ENCODE data around the gene TMEM190. TPM values are rescaled to one million over a fixed set of nuclear protein-coding genes. Genes with fewer than 3 reads are reported as not detected.
A peak's percentile ranks its signal among the peaks of the same experiment; 100 is the strongest.
"Not testable (repeated sequence)": the region's sequence is repeated elsewhere in the genome, so short reads cannot be mapped to it uniquely, and the experiment has no call there.

Gene TMEM190
- polyA plus RNA-seq (2013, experiment 1 of 2), result 0.55 TPM
- polyA plus RNA-seq (2013, experiment 2 of 2), result 1.2 TPM

DNA sequence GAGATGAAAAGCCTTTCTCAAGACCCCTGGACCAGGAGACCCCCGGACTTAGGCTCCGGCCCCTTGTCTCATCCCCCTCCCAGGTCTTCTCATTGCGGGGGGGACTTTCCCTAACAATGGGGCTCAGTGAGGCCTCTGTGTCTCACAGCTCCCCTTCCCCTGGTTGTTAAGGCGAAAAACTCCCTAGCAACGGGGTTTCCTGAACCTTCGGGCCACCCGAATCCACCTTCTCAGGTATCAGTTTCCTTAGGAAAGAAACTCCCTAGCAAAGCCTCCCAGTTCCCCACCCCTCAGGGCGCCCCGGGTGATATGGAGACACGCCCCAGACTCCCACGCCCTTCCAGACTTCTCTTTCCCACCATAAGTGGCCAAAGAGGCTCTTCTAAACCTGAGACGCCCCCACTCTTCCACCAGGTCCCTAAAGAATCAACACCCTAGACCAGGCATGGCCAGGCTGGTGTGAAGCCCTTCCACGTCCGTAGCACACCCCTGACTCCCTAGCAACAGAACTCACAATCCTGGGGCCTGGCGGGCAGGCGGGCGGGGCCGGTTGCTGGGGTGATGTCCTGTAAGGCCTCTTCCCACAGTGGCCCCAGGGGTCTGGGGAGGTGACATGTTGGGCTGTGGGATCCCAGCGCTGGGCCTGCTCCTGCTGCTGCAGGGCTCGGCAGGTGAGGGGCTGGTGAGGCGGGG lies at the start of gene TMEM190:
Gene TMEM190 (plus strand): TSS at position 586 of the 693 bp plus-strand sequence. CDS start 28 bp downstream, at position 614.
- Histone ChIP-seq H3K9me3 (ENCODE audit: insufficient read depth, low read depth, low read length) (no peaks in the 10 kb centered on the region), H3K36me3 (ENCODE audit: insufficient read depth, low read length) (no peaks in the 10 kb centered on the region), H3K9ac (ENCODE audit: low read depth, low read length) (0 out of 2 replicates have a peak within 1 kb of the TSS, but pooled peaks have one; percentile 35), H3K27ac (ENCODE audit: low read depth, low read length) (peak within 1 kb of the TSS; percentile 46; the same call in 1 of the 2 replicates), H3K4me3 (ENCODE audit: low read length) (peak within 1 kb of the TSS; percentile 43), H3K27me3 (ENCODE audit: insufficient read depth, low read length) (peaks cover 44% of the 10 kb centered on the region), H3K4me1 (ENCODE audit: insufficient read depth, low read length) (peaks cover 27% of the 10 kb centered on the region)
- 45% methylated on average over 20 of the region's 21 CpGs for WGBS

DNA sequence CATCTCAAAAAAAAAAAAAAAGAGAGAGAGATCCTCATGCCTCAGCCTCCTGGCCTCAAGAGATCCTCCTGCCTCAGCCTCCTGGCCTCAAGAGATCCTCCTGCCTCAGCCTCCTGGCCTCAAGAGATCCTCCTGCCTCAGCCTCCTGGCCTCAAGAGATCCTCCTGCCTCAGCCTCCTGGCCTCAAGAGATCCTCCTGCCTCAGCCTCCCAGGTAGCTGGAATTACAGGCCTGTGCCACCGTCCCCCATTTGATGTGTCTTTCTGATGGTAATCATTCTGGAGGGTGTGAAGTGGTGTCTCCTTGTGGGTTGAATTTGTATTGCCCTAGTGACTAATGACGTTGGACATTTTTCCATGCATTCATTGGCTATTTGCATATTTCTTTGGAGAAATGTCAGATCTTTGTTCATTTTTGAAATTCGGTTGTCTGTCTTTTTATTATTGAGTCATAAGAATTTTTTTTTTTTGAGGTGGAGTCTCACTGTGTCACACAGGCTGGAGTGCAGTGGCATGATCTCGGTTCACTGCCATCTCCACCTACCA lies 47.8 kb upstream of the TMEM190 start:
- H3K4me3 ChIP-seq (ENCODE audit: low read length); H3K9ac ChIP-seq (ENCODE audit: low read depth, low read length); H3K4me1 ChIP-seq (ENCODE audit: insufficient read depth, low read length); H3K27me3 ChIP-seq (ENCODE audit: insufficient read depth, low read length); H3K27ac ChIP-seq (ENCODE audit: low read depth, low read length); H3K9me3 ChIP-seq (ENCODE audit: insufficient read depth, low read depth, low read length); H3K36me3 ChIP-seq (ENCODE audit: insufficient read depth, low read length): not testable (repeated sequence)
- WGBS, result 94% methylated on average over 4 of the region's 4 CpGs

DNA sequence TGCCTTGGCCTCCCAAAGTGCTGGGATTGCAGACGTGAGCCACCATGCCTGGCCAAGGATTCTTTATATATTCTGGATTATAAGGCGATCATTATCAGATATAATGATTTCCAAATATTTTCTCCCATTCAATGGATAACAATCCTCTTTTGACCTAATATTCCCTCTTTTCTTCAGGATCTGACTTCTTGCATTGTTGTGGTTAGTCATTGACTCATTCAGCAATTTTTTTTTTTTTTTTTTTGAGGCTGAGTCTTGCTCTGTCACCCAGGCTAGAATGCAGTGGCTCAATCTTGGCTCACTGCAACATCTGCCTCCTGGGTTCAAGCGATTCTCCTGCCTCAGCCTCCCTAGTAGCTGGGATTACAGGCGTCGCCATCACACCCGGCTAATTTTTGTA lies 46.8 kb upstream of the TMEM190 start:
- H3K36me3 ChIP-seq (ENCODE audit: insufficient read depth, low read length); H3K27ac ChIP-seq (ENCODE audit: low read depth, low read length); H3K27me3 ChIP-seq (ENCODE audit: insufficient read depth, low read length); H3K4me3 ChIP-seq (ENCODE audit: low read length); H3K4me1 ChIP-seq (ENCODE audit: insufficient read depth, low read length); H3K9ac ChIP-seq (ENCODE audit: low read depth, low read length); H3K9me3 ChIP-seq (ENCODE audit: insufficient read depth, low read depth, low read length): not testable (repeated sequence)
- WGBS, result 87% methylated on average over 6 of the region's 6 CpGs

DNA sequence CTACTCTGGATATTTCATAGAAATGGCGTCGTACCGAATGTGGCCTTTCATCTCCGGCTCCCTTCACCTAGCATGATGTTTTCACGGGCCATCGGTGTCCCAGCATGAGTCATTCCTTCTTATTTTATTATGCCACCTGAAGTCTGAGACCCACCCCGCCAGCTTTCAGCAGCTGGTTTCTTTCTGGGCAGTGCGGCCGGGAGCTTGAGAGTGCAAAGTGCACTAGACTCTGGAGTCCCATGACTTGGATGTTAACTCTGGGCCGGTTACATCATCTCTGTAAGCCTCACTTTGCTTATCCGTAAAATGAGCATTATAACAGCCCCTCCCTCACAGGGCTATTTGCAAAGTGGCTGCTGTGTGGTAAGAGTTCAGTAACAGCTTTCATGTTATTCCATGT lies 42.8 kb upstream of the TMEM190 start:
- H3K27ac ChIP-seq (ENCODE audit: low read depth, low read length), result no peak overlapping the region
- H3K9ac ChIP-seq (ENCODE audit: low read depth, low read length), result no peak overlapping the region
- no peaks in the 10 kb centered on the region for H3K9me3 ChIP-seq (ENCODE audit: insufficient read depth, low read depth, low read length)
- 88% methylated on average over 11 of the region's 11 CpGs for WGBS
- peaks cover 5% of the 10 kb centered on the region for H3K4me1 ChIP-seq (ENCODE audit: insufficient read depth, low read length)
- H3K27me3 ChIP-seq (ENCODE audit: insufficient read depth, low read length), result no peaks in the 10 kb centered on the region
- no peaks in the 10 kb centered on the region for H3K36me3 ChIP-seq (ENCODE audit: insufficient read depth, low read length)
- H3K4me3 ChIP-seq (ENCODE audit: low read length), result no peak overlapping the region

DNA sequence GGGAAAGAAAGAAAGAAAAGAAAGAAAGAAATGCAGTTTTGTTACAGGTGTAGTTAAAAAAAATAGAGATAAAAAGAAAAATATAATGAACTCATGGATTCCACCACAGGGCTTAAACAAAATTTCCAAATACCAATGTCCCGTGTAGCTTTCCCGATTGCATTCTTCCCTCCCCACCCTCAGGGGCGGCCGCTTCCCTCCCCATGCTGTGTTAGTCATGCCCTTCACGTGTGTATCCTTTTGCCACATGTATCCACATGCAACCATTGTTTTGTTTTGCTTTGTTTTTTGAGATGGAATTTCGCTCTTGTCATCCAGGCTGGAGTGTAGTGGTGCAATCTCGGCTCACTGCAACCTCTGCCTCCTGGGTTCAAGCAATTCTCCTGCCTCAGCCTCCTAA lies 40.5 kb upstream of the TMEM190 start:
- Histone ChIP-seq H3K27ac (ENCODE audit: low read depth, low read length) (no peak overlapping the region), H3K4me1 (ENCODE audit: insufficient read depth, low read length) (peaks cover 5% of the 10 kb centered on the region), H3K36me3 (ENCODE audit: insufficient read depth, low read length) (no peaks in the 10 kb centered on the region), H3K4me3 (ENCODE audit: low read length) (no peak overlapping the region), H3K9me3 (ENCODE audit: insufficient read depth, low read depth, low read length) (no peaks in the 10 kb centered on the region), H3K27me3 (ENCODE audit: insufficient read depth, low read length) (no peaks in the 10 kb centered on the region), H3K9ac (ENCODE audit: low read depth, low read length) (no peak overlapping the region)
- WGBS, result 93% methylated on average over 7 of the region's 7 CpGs

DNA sequence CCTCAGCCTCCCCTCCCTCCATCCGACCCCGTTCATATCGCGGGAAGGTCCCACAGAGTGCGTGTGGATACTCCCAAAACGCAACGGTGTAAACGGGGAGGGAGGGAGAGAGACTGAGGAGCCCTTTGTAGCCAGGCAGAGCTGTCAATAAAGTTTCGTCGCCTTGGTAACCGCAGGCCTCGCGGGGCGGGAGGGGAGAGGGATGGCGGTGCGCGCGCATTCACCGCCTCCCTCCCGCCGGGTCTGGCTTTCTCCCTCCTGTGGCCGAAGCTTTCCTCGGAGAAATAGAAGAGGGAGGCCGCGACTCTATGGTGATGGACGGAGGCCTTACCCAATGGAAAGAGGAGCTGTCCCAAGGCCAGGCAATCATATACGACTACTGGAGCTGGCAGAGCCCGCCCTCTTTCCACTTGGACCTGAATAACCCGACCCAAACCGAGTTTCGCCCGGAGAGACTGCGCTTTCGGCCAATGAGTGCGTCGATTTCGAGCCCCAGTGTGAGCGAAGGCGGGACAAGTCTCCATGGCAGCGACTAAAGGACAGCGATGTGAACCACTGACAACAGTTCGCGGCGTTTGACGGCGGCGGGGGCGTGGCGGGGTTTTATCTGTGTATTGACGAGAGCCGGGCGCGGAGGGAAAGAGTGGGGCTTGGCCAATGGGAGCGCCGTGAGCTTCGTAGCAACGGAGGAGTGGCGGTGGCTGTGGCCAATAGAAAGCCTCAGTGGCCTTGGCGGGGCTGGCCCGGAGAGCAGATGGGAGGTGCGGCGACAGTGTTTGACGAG lies 37.3 kb upstream of the TMEM190 start, which contains the start of gene KMT5C:
Gene KMT5C (plus strand): TSS at position 772 of the 784 bp plus-strand sequence. CDS start 2,061 bp downstream, outside the sequence.
- H3K4me3 ChIP-seq (ENCODE audit: low read length), result peak within 1 kb of the TSS; percentile 72
- peaks cover 21% of the 10 kb centered on the region for H3K36me3 ChIP-seq (ENCODE audit: insufficient read depth, low read length)
- under 1% methylated on average over 62 of the region's 63 CpGs for WGBS
- peak within 1 kb of the TSS; percentile 98 for H3K27ac ChIP-seq (ENCODE audit: low read depth, low read length)
- peaks cover 12% of the 10 kb centered on the region for H3K4me1 ChIP-seq (ENCODE audit: insufficient read depth, low read length)
- no peaks in the 10 kb centered on the region for H3K9me3 ChIP-seq (ENCODE audit: insufficient read depth, low read depth, low read length)
- no peaks in the 10 kb centered on the region for H3K27me3 ChIP-seq (ENCODE audit: insufficient read depth, low read length)
- peak within 1 kb of the TSS; percentile 92 for H3K9ac ChIP-seq (ENCODE audit: low read depth, low read length)

DNA sequence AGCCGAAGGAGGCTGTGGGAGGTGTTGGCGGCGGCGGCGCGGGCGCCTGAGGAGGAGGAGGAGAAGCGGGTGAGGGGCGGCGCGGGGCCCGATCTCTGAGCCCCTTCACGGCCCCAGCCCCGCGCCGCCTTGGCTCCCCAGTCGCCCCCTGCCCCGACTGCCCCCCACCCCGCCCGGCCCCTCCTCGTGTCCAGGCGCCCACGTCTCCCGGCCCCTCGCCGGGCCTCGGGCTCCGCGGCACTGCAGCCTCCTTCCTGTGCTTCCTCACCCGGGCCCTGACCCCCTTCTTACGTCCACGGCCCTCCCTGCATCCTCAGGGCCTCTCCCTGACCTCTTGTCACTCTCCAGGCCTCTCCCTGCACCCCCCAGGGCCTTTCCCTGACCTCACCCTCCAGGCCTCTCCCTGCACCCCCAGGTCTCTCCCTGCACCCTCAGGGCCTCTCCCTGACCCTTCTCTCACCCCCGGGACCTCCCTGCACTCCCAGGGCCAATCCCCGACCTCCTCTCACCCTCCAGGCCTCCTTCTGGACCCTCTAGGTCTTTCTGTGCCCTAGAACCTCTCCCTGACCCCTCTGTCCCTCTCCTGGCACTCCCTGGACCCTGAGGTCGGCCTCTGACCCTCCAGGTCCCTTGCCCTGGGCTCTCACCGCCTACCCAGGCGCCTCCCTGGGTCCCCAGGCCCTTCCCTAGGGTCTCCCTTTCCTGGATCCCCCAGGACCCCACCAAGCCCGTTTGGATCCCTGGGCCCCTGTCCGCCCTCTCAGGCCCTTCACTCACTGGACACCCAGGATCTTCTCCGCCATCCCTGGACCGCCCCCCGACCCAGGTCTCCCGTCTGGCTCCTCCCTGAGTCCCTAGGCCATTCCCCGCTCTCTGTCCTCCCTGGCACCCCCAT lies 36.5 kb upstream of the TMEM190 start:
- WGBS, result 3% methylated on average over 44 of the region's 44 CpGs
- Histone ChIP-seq H3K27me3 (ENCODE audit: insufficient read depth, low read length) (no peaks in the 10 kb centered on the region), H3K9me3 (ENCODE audit: insufficient read depth, low read depth, low read length) (no peaks in the 10 kb centered on the region), H3K4me1 (ENCODE audit: insufficient read depth, low read length) (peaks cover 12% of the 10 kb centered on the region), H3K27ac (ENCODE audit: low read depth, low read length) (peak overlapping the region; percentile 73; the same call in 1 of the 2 replicates), H3K36me3 (ENCODE audit: insufficient read depth, low read length) (peaks cover 21% of the 10 kb centered on the region), H3K4me3 (ENCODE audit: low read length) (peak overlapping the region; percentile 72), H3K9ac (ENCODE audit: low read depth, low read length) (peak overlapping the region; percentile 63)

DNA sequence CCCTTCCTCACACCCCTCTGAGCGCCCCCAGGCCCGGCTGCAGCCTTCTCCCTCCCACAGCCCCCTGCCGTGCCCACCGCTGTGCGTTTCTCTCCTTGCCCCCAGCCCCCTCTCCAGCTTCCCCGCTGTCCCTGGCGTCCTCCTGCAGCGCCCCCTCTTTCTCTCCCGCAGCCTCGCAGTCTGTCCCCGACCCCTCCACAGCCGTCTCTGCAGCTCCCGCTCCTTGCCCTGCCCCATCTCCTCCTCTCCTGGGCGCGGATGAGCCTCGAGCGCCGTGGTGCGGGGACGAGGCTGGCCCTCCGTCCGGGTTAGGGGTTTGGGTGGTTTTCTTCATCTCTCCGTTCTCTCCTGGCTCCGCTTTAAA lies 35.9 kb upstream of the TMEM190 start:
- H3K9ac ChIP-seq (ENCODE audit: low read depth, low read length), result peak overlapping the region; percentile 63
- H3K9me3 ChIP-seq (ENCODE audit: insufficient read depth, low read depth, low read length), result no peaks in the 10 kb centered on the region
- under 1% methylated on average over 22 of the region's 24 CpGs for WGBS
- H3K4me1 ChIP-seq (ENCODE audit: insufficient read depth, low read length), result peaks cover 12% of the 10 kb centered on the region
- H3K36me3 ChIP-seq (ENCODE audit: insufficient read depth, low read length), result peaks cover 21% of the 10 kb centered on the region
- peak overlapping the region; percentile 72 for H3K4me3 ChIP-seq (ENCODE audit: low read length)
- no peaks in the 10 kb centered on the region for H3K27me3 ChIP-seq (ENCODE audit: insufficient read depth, low read length)
- peak overlapping the region; percentile 73; the same call in 1 of the 2 replicates for H3K27ac ChIP-seq (ENCODE audit: low read depth, low read length)

DNA sequence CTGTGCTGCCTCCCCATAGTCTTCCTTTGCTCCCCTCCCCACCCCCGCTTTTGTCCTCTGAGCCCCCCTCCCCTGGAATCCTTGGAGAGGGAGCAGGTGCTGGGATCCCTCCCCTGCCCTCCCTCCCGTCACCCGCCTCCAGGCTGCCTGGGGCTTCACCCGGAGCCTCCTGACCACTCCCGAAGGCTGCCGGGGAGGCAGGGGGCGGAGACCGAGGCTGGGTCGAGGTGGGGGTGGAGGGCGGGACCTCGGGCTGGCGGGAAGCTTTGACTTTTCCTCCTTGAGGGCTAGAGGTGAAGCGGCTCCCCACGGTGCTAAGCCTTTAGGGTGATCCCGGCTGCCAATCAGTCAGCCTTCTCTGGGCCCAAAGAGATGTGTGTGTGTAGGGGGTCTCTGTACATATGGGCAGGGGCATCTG lies 35.4 kb upstream of the TMEM190 start:
- Histone ChIP-seq H3K36me3 (ENCODE audit: insufficient read depth, low read length) (peaks cover 21% of the 10 kb centered on the region), H3K4me3 (ENCODE audit: low read length) (peak overlapping the region; percentile 72), H3K4me1 (ENCODE audit: insufficient read depth, low read length) (peaks cover 12% of the 10 kb centered on the region), H3K9me3 (ENCODE audit: insufficient read depth, low read depth, low read length) (no peaks in the 10 kb centered on the region), H3K27me3 (ENCODE audit: insufficient read depth, low read length) (no peaks in the 10 kb centered on the region), H3K9ac (ENCODE audit: low read depth, low read length) (no peak overlapping the region), H3K27ac (ENCODE audit: low read depth, low read length) (peak overlapping the region; percentile 73; the same call in 1 of the 2 replicates)
- WGBS, result 4% methylated on average over 11 of the region's 15 CpGs

DNA sequence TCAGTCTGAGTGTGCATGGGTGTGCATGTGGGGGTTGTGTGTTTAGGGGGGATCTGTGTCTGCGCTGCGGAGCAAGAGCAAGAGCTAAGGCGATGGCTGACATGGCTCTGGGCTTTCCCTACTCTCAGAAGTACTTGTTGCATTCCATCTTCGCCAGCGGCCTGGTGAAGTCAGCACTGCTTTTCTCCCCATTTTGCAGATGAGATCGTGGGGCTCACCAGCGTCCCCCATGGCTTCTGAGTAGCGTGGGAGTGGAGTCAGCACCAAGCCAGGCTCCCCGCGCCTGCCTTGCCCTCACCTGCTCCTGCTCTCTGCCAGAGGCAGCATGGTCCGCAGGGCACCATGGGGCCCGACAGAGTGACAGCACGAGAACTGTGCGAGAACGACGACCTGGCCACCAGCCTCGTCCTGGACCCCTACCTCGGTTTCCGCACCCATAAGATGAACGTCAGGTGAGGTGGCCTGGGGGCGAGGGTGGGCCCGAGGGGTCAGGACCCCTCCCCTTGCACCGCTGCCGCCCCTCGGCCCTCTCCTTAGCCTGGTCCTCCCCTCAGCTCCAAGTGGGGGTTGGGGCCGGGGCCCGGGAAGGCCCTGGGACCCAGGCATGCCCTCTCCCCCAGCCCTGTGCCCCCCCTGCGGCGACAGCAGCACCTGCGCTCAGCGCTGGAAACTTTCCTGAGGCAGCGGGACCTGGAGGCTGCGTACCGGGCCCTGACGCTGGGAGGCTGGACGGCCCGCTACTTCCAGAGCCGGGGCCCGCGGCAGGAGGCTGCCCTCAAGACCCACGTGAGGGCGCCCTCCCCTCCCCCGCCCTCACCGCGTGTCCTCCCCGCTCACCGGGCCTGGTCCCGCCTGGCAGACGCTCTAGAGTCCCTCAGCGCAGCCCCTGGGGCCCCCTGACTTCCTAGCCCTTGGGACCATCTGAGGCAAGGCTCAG lies 34.8 kb upstream of the TMEM190 start:
- peaks cover 21% of the 10 kb centered on the region for H3K36me3 ChIP-seq (ENCODE audit: insufficient read depth, low read length)
- 0 out of 2 replicates have a peak overlapping the region, but pooled peaks have one; percentile 15 for H3K27ac ChIP-seq (ENCODE audit: low read depth, low read length)
- no peaks in the 10 kb centered on the region for H3K9me3 ChIP-seq (ENCODE audit: insufficient read depth, low read depth, low read length)
- H3K4me1 ChIP-seq (ENCODE audit: insufficient read depth, low read length), result peaks cover 12% of the 10 kb centered on the region
- no peaks in the 10 kb centered on the region for H3K27me3 ChIP-seq (ENCODE audit: insufficient read depth, low read length)
- H3K4me3 ChIP-seq (ENCODE audit: low read length), result peak overlapping the region; percentile 30
- no peak overlapping the region for H3K9ac ChIP-seq (ENCODE audit: low read depth, low read length)
- 82% methylated on average over 50 of the region's 50 CpGs for WGBS

Measured in HUES64 (cell line).